ENCODE results near the gene NEO1.

DNA sequence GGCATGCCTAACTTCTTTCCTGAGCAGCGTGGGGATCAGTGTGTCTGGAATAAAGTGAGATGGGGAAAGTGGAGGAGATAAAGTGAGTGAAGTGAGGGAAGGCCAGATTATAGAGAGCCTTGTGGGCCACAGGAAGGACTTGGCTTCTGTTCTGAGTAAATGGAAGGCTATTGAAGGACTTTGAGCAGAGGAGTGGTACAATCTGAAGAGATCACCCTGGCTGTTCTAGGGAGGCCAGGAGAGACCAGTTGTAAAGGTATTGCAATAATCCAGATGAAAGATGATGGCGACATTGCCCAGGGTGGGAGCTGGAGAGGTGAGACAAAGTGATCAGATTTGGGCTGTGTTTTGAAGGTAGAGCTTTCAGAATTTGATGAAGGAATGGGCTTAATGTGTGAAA is 46.8 kb upstream of the NEO1 start:
- TF ChIP-seq POLR2A (IDR thresholded peaks at IDR 0.05; ENCODE audit: low read depth, low read length) (no peak), POLR2AphosphoS5 (IDR thresholded peaks at IDR 0.05; ENCODE audit: low read depth, low read length) (no peak)
